HCT116 (cell line): ENCODE data around the gene PLEKHA8. TPM values are rescaled to one million over a fixed set of nuclear protein-coding genes. Genes with fewer than 3 reads are reported as not detected.

Source experiments
- ATAC-seq: fragments of 200-7000 bp; cut with Tn5 transposase; 2 replicates; pipeline ENCODE4 v1.9.1; 2020; ENCODE audit warnings: mild to moderate bottlenecking, moderate library complexity
- BruUV-seq: library from RNA; stranded (reverse); fragments of 400-500 nt; replicated peaks from 2 replicates; lab custom pipeline; 2021; lab: Mats Ljungman, UMichigan
- CTCF ChIA-PET: fragments of 300-600 bp; sonication (Branson Sonifier 250); formaldehyde crosslinking; loops from one replicate; lab custom pipeline; 2021; ENCODE audit warnings: antibody characterized with exemption; lab: Charles Lee
- POLR2A ChIA-PET: fragments of 300-600, 350-600 bp; sonication (Branson Sonifier 250); formaldehyde crosslinking; loops from one replicate; lab custom pipeline; 2021; ENCODE audit warnings: antibody characterized with exemption; lab: Charles Lee
- RAD21 ChIA-PET, 2 experiments: fragments of 300-600 bp; sonication (Branson Sonifier 250); formaldehyde crosslinking; loops; one replicate each; lab custom pipeline; 2023; ENCODE audit warnings: low total read pairs in 2 of 2; ENCODE audit not compliant: uncharacterized antibody in 2 of 2, unreplicated experiment in 2 of 2, low non-redundant PET in 1 of 2; lab: Charles Lee
- DNase-seq: peaks from one replicate; pipeline ENCODE4 v3.0.0-alpha.2; 2010; ENCODE audit warnings: low read depth, low spot score
- H2AFZ ChIP-seq: fragments of 200-600 bp; shearing (Covaris generic), sonication (generic); 2 replicates; pipeline ENCODE4 v1.6.1; 2017; ENCODE audit warnings: low read depth, mixed run types, mixed read lengths, antibody characterized with exemption, low read length; ENCODE audit not compliant: poor library complexity, severe bottlenecking
- H3K27ac ChIP-seq: 2 replicates; pipeline ENCODE4 v1.5.1; 2012; ENCODE audit warnings: low read depth, low read length
- H3K27me3 ChIP-seq: fragments of 200-600 bp; sonication (generic); 2 replicates; pipeline ENCODE4 v1.6.1; 2016; ENCODE audit warnings: mixed run types, low read length, mixed read lengths; ENCODE audit not compliant: insufficient read depth
- H3K36me3 ChIP-seq, 2 experiments: fragments of 200-500 bp in 1 of 2; fragments of 200-600 bp in 1 of 2; sonication (Bioruptor generic) in 1 of 2; sonication (generic) in 1 of 2; 2 replicates each; pipeline versions ENCODE4 v1.5.1 to v1.6.1; 2014 to 2016; ENCODE audit warnings: low read length in 2 of 2, inconsistent platforms in 1 of 2, mixed read lengths in 1 of 2, mixed run types in 1 of 2; ENCODE audit not compliant: insufficient read depth in 2 of 2, control insufficient read depth in 1 of 2
- H3K4me1 ChIP-seq, 2 experiments: fragments of 200-600 bp in 1 of 2; sonication (generic) in 1 of 2; 2 replicates each; pipeline versions ENCODE4 v1.5.1 to v1.6.1; 2012 to 2017; ENCODE audit warnings: low read length in 2 of 2, inconsistent platforms in 1 of 2, mild to moderate bottlenecking in 1 of 2, mixed read lengths in 1 of 2, mixed run types in 1 of 2, moderate library complexity in 1 of 2; ENCODE audit not compliant: insufficient read depth in 2 of 2, control insufficient read depth in 1 of 2
- H3K4me2 ChIP-seq: fragments of 200-600 bp; sonication (generic); 2 replicates; pipeline ENCODE4 v1.6.1; 2017; ENCODE audit warnings: mixed run types, low read length, mixed read lengths
- H3K4me3 ChIP-seq, 2 experiments: fragments of 200-600 bp in 1 of 2; sonication (generic) in 1 of 2; replicated peaks in 1 of 2; 2 replicates each; pipeline ENCODE4 v1.5.1; 2011 to 2016; ENCODE audit warnings: low read length in 2 of 2, control low read depth in 1 of 2, low read depth in 1 of 2, mild to moderate bottlenecking in 1 of 2, mixed read lengths in 1 of 2, mixed run types in 1 of 2
- H3K79me2 ChIP-seq: fragments of 200-600 bp; sonication (generic); 2 replicates; pipeline ENCODE4 v1.6.1; 2017; ENCODE audit warnings: mild to moderate bottlenecking, mixed run types, low read length, moderate library complexity, mixed read lengths; ENCODE audit not compliant: insufficient read depth
- H3K9ac ChIP-seq: fragments of 200-600 bp; sonication (generic); 2 replicates; pipeline ENCODE4 v1.6.1; 2016; ENCODE audit warnings: low read length, mixed read lengths
- H3K9me2 ChIP-seq: fragments of 200-600 bp; sonication (generic), shearing (Covaris generic); 2 replicates; pipeline ENCODE4 v1.6.1; 2017; ENCODE audit warnings: mixed run types, mild to moderate bottlenecking, moderate library complexity; ENCODE audit not compliant: insufficient read depth
- H3K9me3 ChIP-seq, 2 experiments: fragments of 200-500 bp in 1 of 2; fragments of 200-600 bp in 1 of 2; sonication (Bioruptor generic) in 1 of 2; sonication (generic) in 1 of 2; 2 replicates each; pipeline ENCODE4 v1.6.1; 2014 to 2017; ENCODE audit warnings: low read length in 2 of 2, mixed read lengths in 2 of 2, inconsistent platforms in 1 of 2, low read depth in 1 of 2, mild to moderate bottlenecking in 1 of 2, mixed run types in 1 of 2, moderate library complexity in 1 of 2; ENCODE audit not compliant: control insufficient read depth in 1 of 2, insufficient read depth in 1 of 2
- H4K20me1 ChIP-seq: fragments of 200-600 bp; sonication (generic), shearing (Covaris generic); 2 replicates; pipeline ENCODE4 v1.6.1; 2017; ENCODE audit warnings: mixed run types, mild to moderate bottlenecking, moderate library complexity; ENCODE audit not compliant: insufficient read depth
- CBX3 ChIP-seq: IDR thresholded peaks from 2 replicates; pipeline ENCODE4 v1.6.1; 2012; ENCODE audit warnings: low read depth
- CEBPB ChIP-seq: IDR thresholded peaks from 2 replicates; pipeline ENCODE4 v1.6.1; 2012; ENCODE audit warnings: low read depth
- EGR1 ChIP-seq: IDR thresholded peaks from 2 replicates; pipeline ENCODE4 v1.6.1; 2012; ENCODE audit warnings: low read depth
- ELF1 ChIP-seq: IDR thresholded peaks from 2 replicates; pipeline ENCODE4 v1.6.1; 2012; ENCODE audit warnings: low read depth, borderline replicate concordance
- FOSL1 ChIP-seq: IDR thresholded peaks from 2 replicates; pipeline ENCODE4 v1.6.1; 2012; ENCODE audit warnings: low read depth
- JUND ChIP-seq: IDR thresholded peaks from 2 replicates; pipeline ENCODE4 v1.6.1; 2012
- POLR2A ChIP-seq: IDR thresholded peaks from 2 replicates; pipeline ENCODE4 v1.7.0; 2011; ENCODE audit warnings: borderline replicate concordance; ENCODE audit not compliant: insufficient read depth, insufficient read length; ENCODE audit errors: extremely low read depth
- POLR2AphosphoS5 ChIP-seq: IDR thresholded peaks from 2 replicates; pipeline ENCODE4 v1.6.1; 2011; ENCODE audit warnings: mild to moderate bottlenecking, low read depth, low read length, moderate library complexity
- RAD21 ChIP-seq: IDR thresholded peaks from 2 replicates; pipeline ENCODE4 v1.6.1; 2012; ENCODE audit warnings: low read depth, mild to moderate bottlenecking
- SIN3A ChIP-seq: IDR thresholded peaks from 2 replicates; pipeline ENCODE4 v1.6.1; 2012; ENCODE audit warnings: low read depth
- SP1 ChIP-seq: IDR thresholded peaks from 2 replicates; pipeline ENCODE4 v1.6.1; 2012; ENCODE audit warnings: low read depth
- SRF ChIP-seq: IDR thresholded peaks from 2 replicates; pipeline ENCODE4 v1.6.1; 2012; ENCODE audit warnings: low read depth
- TCF7L2 ChIP-seq: IDR thresholded peaks from 2 replicates; pipeline ENCODE4 v1.7.0; 2011; ENCODE audit warnings: borderline replicate concordance, inconsistent platforms; ENCODE audit not compliant: insufficient read depth, insufficient read length; ENCODE audit errors: extremely low read depth
- YY1 ChIP-seq: IDR thresholded peaks from 2 replicates; pipeline ENCODE4 v1.6.1; 2011; ENCODE audit warnings: low read length, low read depth, moderate library complexity, mild to moderate bottlenecking; ENCODE audit not compliant: insufficient replicate concordance; ENCODE audit errors: extremely low read depth
- ZFX ChIP-seq: fragments of 450-650 bp; IDR thresholded peaks from 2 replicates; pipeline ENCODE4 v1.6.1; 2017
- intact Hi-C: fragments of 100-400 bp; cut with micrococcal nuclease; formaldehyde crosslinking; loops from 2 replicates; pipeline ENCODE4 v1.10.0; 2022
- total RNA-seq: library from RNA; stranded (reverse); gene quantifications from one replicate; pipeline ENCODE4 v1.2.1, GENCODE V29; 2021; ENCODE audit not compliant: unreplicated experiment
- TF ChIP-seq, protein P1 (sequence below): IDR thresholded peaks from 2 replicates; pipeline ENCODE4 v1.6.1; 2012
- TF ChIP-seq, protein P2 (sequence below): IDR thresholded peaks from 2 replicates; pipeline ENCODE4 v1.6.1; 2012
- TF ChIP-seq, protein P3 (sequence below): IDR thresholded peaks from 2 replicates; pipeline ENCODE4 v1.6.1; 2012; ENCODE audit warnings: low read depth

Gene PLEKHA8
- total RNA-seq, 1 experiment from 2014 or later, result 13.6 TPM

DNA sequence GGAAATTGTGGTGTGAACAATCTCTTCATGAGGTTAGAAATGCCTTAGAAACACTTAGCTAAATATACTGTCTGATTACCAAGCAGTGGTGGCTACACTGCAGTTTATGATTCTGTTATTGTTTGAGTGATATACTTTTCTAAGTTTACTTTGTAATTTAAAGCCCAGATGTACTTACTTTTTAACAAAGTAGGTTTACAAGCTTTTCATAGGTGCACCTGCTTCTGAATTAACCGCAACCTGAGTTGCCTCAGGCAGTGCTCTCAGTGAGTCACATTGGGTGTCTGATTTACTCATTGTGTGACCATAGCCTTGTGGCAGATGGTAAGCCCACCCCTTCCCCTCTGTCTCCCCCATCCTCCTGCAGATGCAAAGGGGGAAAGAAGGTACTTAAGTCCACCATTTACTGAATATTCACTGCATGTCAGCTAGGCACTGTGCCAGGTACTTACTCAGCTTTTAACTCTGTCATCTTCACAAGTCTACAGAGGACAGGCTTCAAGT lies 115.6 kb downstream of the PLEKHA8 start:
- POLR2A ChIA-PET, result no interaction called here
- H3K9me2 ChIP-seq, result no peaks in the 10 kb centered on the region
- intact Hi-C loops, result no loop called here

DNA sequence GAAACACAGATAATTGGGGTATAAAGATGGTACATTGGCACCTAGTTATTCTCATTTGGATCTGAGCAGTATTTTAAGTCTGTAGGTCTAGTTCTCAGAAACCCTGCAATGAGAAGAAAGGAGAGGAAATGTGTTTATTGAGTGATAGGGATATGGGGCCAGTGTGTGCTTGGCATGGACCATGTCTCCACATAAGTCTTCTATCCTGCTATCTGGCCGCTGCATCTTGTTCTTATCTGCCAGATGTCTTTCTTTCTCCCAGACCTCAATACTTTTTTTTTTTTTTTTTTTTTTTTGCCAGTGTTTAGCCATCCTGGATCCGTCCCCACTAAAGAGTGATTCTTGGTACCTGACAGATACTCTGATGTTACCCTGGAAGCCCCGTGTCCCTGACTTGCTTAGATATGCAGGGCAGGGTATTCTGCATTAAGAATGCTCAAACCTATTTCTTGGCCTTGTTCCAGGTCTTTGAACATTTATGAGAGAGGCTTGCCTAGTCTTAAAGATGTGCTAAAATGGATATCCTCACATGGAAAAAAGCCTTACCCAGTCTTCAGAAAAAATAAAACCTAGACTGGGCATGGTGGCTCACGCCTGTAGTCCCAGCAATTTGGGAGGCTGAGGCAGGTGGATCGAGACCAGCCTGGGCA lies 116.6 kb downstream of the PLEKHA8 start:
- ATAC-seq (no peak), DNase-seq (no peak)
- no peaks in the 10 kb centered on the region for H3K27me3 ChIP-seq
- no peak overlapping the region for H3K4me3 ChIP-seq
- H3K9me3 ChIP-seq, result no peaks in the 10 kb centered on the region
- H2AFZ ChIP-seq, result no peak overlapping the region
- peaks cover 23 to 35% of the 10 kb centered on the region in 2 experiments for H3K4me1 ChIP-seq
- ChIA-PET CTCF (no interaction called here), RAD21 (no interaction called here), POLR2A (no interaction called here)
- no peak overlapping the region for H3K27ac ChIP-seq
- no peaks in the 10 kb centered on the region for H4K20me1 ChIP-seq
- H3K4me2 ChIP-seq, result no peak overlapping the region
- no peak overlapping the region for H3K9ac ChIP-seq
- no peaks in the 10 kb centered on the region for H3K36me3 ChIP-seq
- BruUV-seq, result no TSS peak
- no peaks in the 10 kb centered on the region for H3K9me2 ChIP-seq
- intact Hi-C loops, result no loop called here
- no peaks in the 10 kb centered on the region for H3K79me2 ChIP-seq
- TF ChIP-seq CEBPB, result no peak
- TF ChIP-seq, protein P1, sequence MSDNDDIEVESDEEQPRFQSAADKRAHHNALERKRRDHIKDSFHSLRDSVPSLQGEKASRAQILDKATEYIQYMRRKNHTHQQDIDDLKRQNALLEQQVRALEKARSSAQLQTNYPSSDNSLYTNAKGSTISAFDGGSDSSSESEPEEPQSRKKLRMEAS, result no peak
- TF ChIP-seq ELF1, result no peak
- no peak for TF ChIP-seq SIN3A
- TF ChIP-seq ZFX, result no peak
- TF ChIP-seq SRF, result no peak
- TF ChIP-seq RAD21, result no peak
- no peak for TF ChIP-seq EGR1
- TF ChIP-seq, protein P2, sequence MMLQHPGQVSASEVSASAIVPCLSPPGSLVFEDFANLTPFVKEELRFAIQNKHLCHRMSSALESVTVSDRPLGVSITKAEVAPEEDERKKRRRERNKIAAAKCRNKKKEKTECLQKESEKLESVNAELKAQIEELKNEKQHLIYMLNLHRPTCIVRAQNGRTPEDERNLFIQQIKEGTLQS, result no peak
- no peak for TF ChIP-seq POLR2AphosphoS5
- TF ChIP-seq POLR2A, result no peak
- TF ChIP-seq, protein P3, sequence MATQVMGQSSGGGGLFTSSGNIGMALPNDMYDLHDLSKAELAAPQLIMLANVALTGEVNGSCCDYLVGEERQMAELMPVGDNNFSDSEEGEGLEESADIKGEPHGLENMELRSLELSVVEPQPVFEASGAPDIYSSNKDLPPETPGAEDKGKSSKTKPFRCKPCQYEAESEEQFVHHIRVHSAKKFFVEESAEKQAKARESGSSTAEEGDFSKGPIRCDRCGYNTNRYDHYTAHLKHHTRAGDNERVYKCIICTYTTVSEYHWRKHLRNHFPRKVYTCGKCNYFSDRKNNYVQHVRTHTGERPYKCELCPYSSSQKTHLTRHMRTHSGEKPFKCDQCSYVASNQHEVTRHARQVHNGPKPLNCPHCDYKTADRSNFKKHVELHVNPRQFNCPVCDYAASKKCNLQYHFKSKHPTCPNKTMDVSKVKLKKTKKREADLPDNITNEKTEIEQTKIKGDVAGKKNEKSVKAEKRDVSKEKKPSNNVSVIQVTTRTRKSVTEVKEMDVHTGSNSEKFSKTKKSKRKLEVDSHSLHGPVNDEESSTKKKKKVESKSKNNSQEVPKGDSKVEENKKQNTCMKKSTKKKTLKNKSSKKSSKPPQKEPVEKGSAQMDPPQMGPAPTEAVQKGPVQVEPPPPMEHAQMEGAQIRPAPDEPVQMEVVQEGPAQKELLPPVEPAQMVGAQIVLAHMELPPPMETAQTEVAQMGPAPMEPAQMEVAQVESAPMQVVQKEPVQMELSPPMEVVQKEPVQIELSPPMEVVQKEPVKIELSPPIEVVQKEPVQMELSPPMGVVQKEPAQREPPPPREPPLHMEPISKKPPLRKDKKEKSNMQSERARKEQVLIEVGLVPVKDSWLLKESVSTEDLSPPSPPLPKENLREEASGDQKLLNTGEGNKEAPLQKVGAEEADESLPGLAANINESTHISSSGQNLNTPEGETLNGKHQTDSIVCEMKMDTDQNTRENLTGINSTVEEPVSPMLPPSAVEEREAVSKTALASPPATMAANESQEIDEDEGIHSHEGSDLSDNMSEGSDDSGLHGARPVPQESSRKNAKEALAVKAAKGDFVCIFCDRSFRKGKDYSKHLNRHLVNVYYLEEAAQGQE, result no peak
- no peak for TF ChIP-seq SP1
- TF ChIP-seq CBX3, result no peak
- TF ChIP-seq YY1, result no peak

More for the DNA sequence above, 115.6 kb downstream of the PLEKHA8 start:
- H3K9ac ChIP-seq, result no peak overlapping the region
- H2AFZ ChIP-seq, result no peak overlapping the region
- TF ChIP-seq ELF1 (no peak), CBX3 (no peak), SRF (no peak), JUND (no peak), SIN3A (no peak), TCF7L2 (no peak), CEBPB (no peak), FOSL1 (no peak)
- TF ChIP-seq, protein P1, result no peak
- H3K36me3 ChIP-seq, result no peaks in the 10 kb centered on the region
- no peak for ATAC-seq
- no peaks in the 10 kb centered on the region for H3K79me2 ChIP-seq
- no peak overlapping the region for H3K27ac ChIP-seq
- DNase-seq, result no peak
- ChIA-PET RAD21 (no interaction called here), CTCF (no interaction called here)
- peaks cover 23 to 35% of the 10 kb centered on the region in 2 experiments for H3K4me1 ChIP-seq
- H3K4me2 ChIP-seq, result 0 out of 2 replicates have a peak overlapping the region, but pooled peaks have one; percentile 2
- no peaks in the 10 kb centered on the region for H4K20me1 ChIP-seq
- no peak overlapping the region for H3K4me3 ChIP-seq
- H3K9me3 ChIP-seq, result no peaks in the 10 kb centered on the region
- H3K27me3 ChIP-seq, result no peaks in the 10 kb centered on the region
- no TSS peak for BruUV-seq
